Nucleus accumbens (tissue), 56 donors: ENCODE measurements around the gene DSTYK.
"Not testable (repeated sequence)": the region's sequence is repeated elsewhere in the genome, so short reads cannot be mapped to it uniquely, and the experiment has no call there.

Source experiments
- DNase-seq, 56 donors: peaks; one replicate each; lab custom pipeline; 2025; lab: John Stamatoyannopoulos, UW

The DSTYK gene

DNA sequence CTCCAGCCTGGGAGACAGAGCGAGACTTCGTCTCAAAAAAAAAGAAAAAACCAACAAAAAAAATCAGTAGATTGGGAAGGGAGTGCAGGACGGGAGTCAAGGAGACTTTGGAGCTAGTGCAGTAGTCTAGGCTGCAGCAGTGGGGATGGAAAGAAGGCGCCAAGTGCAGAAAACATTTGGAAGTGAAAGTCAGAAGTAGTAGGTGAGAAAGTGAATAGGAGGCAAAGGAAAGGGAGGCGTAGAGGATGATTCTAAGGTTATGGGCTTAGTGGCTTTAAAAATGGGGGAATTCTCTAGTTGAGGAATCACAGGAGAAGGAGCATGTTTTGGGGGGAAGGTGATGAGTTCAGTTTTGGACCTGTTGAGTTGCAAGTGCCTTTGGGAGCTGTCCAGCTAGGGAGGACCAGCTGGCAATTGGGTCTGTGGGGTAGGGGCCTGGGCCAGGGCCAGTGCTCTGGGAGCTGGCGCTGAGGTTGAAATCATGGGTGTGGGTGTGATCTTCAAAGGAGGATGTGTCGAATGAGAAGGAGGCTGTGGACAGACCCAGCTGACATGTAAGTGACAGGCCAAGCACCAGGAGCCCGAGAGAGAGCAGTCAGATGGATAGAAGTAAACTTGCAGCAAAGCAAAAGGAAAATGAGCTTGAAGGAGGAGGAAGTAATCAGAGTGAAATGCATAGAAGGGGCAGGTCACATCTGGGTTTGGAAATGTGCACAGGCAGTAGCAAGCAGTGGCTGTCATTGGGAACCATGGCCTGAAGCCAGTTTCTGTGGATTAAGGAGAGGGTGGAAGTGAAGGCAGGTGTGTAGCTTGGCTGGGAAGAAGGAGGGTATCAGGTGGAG lies 32.1 kb upstream of the DSTYK start:
- no peak for DNase-seq

DNA sequence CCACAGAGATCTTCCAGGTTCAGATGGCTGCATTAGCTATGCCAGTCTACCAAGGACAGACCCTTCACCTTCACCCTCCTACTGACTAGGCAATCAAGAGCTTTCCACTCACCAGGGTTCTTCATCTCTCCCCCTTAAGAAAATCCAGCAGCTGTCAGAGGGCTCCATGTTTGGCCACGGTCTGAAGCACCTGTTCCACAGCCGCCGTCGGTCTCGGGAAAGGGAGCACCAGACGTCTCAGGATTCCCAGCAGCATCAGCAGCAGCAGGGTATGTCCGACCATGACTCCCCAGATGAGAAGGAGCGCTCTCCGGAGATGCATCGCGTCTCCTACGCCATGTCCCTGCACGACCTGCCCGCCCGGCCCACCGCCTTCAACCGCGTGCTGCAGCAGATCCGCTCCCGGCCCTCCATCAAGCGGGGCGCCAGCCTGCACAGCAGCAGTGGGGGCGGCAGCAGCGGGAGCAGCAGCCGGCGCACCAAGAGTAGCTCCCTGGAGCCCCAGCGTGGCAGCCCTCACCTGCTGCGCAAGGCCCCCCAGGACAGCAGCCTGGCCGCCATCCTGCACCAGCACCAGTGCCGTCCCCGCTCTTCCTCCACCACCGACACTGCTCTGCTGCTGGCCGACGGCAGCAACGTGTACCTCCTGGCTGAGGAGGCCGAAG lies 30.0 kb upstream of the DSTYK start:
- no peak for DNase-seq

DNA sequence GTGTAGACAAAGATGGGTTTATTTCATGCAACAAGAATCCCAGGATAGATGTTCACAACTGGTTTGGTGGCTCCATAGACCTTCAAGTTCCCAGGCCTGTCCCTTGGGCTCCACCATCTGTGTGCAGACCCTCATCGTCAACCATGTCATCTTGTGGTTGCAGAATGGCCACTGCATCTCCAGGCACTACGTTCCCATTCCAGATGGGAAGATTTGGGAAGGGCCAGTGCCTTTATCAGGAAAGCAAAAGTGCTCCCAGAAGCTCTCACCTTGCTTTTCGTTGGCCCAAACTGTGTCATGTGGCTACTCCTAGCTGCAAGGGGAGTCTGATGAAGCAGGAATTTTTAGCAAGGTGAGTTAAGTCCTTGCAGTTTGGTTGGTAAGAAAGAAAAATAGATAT lies 29.1 kb upstream of the DSTYK start:
- no peak for DNase-seq

DNA sequence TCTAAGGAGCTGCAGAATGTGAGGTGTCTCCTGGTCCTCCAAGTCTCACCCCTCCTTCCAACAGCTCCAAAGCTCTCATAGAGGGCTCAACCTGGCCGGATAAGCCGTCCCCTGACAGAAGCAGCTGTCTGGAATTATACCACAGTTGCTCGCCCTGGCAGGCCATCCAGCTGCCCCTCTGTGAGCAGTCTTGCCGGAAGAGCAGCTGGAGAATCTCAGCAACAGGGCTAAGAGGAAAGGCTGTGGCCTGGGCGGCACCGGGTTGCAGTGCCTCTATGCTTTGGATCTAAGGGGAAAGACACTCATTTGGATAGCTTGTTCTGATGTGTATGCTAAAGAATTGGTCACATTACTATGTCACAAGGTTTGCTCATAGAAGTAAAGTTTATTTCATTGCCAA lies 28.6 kb upstream of the DSTYK start:
- peak in 3 of 56 donors; percentile 30 to 39 (median 38) for DNase-seq

DNA sequence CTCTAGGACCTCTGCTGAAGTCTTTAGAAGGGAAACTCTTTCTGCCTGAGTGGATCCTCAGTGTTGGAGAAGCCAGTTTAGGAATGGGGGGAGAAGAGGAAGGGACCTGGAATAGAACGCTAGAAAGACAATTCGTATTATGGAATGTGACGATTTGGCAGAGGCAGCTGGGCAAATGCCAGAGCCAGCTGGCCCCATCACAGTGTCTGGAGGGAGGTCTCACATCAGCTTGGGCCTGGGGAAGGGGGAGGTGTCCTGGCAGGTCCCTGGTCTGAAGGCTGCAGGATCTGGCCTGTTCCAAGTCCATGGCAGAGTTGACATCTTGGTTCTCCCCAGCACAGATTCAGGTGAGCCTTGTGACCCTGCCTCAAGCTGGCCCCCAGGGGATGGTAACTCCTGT lies 27.6 kb upstream of the DSTYK start:
- peak in 4 of 56 donors; percentile 36 to 40 (median 36) for DNase-seq

DNA sequence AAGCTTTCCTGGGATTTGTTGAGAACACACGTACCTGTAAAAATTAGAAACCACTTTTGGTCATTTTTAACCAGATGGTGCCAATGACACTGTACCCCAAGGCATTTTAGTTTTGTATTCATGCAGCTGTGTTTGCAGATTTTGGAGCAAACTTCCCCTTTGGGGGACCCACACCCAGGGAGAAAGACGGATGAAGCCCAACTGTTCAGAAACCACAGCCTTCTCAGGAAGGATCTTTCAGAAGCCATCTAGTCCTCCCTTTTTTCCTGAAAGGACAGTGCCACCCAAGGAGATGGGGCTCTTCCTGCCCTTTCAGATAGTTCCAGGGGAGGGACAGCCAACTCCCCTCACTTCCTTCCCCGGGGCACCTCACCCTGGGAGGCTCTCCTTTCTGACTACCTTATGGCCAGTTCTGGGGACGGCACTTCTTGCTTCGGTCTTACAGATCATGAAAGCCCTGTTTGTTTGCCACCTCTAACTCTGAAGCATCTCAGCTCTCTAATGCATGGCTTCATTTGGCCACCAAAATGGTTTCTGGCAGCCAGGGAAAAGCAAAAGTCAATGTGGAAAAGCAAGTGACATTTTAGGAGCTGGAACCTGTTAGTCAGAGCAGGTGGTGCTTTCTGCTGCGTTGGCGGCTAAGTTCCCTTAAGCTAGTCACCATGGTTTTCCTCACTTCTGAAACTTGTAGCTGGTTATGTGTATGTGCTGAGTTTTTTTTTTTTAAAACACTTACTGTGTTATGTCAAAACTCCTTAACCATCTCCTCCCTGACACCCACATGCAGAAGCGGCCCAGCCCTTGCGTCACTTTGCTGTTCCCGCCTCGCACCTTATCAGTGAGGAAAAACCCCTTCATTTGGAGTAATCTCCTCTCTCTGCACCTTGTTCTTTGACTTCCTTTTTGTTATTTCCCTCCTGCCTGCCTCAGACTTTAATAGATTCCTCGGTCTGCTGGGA lies 26.3 kb upstream of the DSTYK start:
- DNase-seq: peak in 12 of 56 donors; percentile 28 to 71 (median 48)

DNA sequence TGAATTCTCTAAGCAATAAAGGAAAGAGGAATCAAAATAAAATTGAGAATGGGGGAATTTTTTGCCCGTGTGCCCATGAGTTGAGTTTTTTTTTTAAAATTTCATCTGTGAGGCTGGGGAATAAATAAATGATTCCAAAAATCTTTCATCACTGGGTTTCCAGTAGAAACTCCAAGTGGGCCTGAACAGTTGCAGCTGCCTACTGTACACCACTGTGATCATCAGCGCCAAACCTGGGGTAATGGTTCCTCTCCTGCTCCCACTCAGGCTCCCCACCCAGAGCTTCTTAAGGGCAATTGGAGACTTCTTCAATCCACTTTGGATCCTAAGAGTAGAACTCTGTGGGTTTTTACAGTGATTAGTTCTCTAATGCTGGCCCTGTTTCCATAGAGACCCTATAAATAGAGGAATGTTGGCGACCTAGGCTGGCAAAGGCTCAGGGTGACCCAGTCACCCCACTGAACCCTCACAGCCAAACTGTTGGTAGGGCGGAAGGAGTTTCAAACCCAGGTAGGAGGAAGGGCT lies 25.5 kb upstream of the DSTYK start:
- no peak for DNase-seq

DNA sequence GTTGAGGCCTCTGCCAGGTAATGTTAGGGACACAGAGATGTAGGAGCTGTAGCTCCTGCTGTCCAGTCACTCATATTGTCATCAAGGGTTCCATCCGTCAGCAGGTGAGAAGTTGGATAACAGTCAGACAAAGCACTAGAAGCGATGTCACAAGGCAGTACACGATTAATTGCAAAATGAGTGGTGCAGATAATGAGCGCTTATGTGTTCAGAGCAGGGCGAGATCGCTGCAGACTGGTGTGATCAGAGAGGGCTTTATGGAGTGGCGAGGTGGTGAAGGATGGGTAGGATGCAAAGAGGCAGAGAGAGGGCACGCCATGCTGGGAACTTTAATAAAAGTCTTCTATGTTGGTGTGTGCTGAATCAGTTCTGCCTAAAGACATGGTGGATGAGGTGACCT lies 25.0 kb upstream of the DSTYK start:
- no peak for DNase-seq

DNA sequence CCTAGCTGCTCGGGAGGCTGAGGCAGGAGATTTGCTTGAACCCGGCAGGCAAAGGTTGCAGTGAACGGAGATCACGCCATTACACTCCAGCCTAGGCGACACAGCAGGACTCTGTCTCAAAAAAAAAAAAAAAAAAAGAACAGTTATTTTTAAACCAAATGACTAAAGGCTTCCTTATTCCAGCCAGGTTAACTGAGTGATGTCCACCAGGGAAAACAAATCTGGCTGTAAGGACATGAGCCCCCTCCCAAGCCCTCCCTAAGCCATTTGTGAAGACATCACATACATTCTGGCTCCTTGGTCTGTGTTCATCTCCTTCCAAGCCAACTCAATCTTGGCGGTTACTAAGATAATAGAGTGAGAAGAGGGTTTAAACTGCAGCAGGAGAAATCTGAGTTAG lies 24.4 kb upstream of the DSTYK start:
- no peak for DNase-seq

DNA sequence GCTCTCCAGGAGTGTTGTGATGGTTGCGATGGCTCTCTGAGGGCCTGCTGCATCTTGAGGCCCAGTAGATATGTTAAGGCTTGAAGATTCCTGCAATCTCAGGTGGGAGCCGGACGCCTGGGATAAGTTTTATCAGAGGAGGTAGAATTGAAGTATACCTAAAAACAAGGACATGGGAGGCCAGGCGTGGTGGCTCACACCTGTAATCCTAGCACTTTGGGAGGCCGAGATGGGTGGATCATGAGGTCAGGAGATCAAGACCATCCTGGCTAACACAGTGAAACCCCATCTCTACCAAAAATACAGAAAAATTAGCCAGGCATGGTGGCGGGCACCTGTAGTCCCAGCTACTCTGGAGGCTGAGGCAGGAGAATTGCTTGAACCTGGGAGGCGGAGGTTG lies 22.5 kb upstream of the DSTYK start:
- not testable (repeated sequence) for DNase-seq

DNA sequence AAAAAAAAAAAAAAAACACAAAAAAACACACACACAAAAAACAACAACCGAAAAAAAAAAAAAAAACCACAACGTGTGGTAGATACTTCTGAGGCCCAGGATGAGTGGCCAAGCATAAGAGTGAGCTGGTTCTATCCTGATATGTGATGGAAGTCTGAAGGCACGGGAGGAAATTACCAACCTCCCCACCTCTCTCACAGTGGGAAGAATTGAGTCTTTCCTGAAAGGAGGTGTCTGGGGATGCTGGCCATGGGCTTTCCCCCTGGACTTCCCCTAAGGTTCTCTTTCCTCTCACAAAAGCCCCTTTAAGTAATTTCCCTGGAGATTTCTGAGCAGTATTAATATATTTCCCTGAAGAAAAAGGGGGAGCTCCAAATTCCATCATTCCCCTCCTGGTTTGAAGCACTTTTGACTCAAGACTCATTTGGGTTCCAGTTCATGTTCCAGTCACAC lies 21.5 kb upstream of the DSTYK start:
- DNase-seq: no peak

DNA sequence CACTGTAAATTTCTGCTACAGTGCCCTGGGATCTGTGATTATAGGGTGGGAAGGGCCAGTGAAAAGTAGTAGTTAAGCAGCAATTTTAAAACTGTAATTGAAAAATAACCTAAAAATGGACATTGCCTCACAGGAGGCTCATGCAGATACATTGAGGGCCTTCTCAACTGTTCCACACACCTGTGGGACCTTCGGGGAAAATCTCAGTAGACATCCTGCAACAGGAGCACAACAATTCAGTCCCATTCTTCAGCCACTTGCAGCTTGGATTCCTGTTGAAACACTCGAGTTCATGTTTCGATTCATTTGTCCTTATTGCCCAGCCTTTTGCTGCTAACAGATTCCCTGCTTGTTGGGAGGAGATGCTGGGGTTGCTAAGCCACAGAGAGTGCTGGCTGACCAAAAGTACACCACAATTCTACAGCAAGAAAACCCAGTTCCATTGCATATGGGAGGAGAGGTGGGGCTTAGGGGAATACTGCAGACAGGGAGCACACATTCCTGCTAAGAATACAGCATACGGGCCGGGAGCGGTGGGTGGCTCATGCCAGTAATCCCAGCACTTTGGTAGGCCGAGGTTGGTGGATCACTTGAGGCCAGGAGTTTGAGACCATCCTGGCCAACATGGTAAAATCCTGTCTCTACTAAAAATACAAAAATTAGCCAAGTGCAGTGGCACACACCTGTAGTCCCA lies 20.8 kb upstream of the DSTYK start:
- no peak for DNase-seq

DNA sequence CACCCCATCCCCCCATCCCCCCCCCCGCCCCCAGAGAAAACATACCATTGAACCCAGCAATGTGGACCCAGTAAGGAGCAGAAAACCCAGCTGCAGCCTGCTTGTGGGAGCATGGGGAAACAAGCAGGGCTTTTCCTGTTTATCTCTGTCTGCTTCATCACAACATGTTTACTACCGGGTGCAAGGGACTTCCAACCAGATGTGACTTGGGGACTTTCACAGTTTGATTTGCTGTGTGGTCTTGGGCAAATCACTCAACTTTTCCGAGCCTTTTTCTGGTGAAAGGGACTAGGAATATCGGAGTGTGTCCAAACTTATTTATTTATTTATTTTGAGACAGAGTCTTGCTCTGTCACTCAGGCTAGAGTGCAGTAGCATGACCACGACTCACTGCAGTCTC lies 19.5 kb upstream of the DSTYK start:
- DNase-seq: no peak

DNA sequence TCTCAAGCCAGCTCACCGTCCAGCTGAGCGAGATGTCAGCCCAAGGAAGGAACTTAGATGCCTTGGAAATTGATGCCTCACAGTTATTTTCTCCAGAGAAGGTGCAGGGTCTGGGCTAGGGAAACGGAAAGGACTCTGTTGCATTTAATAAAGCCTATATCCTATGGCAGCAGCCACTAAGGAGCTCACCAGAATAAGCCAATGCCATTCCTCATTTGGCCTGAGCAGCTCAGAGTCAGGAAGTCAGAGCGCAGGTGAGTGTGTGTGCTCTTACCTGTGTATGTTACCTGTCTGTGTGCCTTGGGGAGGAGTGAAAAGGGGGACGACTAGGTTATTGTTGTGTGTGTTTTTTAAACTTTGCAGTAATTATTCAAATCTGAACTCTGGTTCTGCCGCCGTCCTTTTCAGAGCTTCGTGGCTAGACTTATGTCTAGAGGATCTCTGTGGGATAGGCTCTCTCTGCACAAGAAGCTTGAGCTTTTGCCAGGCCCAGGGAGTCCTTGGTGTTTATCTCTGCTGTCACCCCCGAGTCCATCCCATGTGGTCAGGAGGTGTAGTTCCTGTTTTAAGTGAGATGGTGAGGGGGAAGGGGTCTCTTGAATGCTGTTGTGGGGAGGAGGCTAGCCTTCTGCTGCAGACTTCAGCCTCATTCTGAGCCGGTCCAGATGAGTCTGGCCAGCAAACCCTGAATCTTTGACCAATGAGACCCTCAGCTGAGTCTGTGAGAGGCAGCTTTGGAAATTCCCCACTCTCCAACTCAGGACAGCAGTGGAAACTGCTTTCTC lies 18.6 kb upstream of the DSTYK start:
- peak in 5 of 56 donors; percentile 38 to 72 (median 55) for DNase-seq

DNA sequence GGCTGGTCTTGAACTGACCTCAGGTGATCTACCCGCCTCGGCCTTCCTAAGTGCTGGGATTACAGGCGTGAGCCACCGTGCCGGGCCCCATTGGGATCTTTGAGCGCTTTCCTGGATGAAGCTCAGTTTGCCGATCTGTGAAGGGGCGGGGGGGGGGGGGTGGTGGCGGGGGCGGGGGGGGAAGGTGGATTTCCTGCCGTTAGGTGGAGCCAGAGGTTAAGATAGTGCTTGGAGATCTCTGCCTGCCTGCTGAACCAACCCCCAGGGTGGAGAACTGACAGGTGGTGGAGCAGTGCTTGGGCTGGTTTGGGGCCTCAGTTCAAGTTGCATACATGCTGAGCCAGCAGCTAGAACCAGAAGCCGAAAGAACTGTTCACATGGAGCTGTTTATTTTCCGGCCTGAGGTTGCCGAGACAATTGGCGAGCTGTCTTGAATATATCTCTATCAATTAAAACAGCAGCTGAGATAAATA lies 17.9 kb upstream of the DSTYK start:
- peak in 52 of 56 donors; percentile 34 to 87 (median 72) for DNase-seq

DNA sequence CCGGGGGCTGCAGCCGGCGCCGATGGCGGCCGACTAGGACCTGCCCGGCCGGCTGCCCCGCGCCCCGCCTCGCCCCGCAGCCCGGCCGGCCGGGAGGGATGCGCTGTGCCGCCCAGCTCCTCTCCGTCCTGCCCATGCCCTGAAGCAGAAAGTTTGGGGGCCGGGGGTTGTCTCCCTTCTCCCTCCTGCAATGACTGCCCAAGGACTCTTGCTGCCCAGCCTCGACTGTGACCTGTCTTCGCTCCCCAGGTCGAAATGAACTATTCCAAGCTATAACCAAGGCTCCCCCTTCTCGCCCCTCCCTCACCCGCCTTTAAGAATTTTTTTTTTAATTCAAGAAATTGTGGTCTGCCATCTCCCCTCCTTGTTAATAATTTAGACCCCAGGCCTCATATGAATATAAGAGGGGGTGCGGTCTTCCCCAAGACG lies 16.6 kb upstream of the DSTYK start:
- peak in 3 of 56 donors; percentile 52 to 68 (median 59) for DNase-seq

DNA sequence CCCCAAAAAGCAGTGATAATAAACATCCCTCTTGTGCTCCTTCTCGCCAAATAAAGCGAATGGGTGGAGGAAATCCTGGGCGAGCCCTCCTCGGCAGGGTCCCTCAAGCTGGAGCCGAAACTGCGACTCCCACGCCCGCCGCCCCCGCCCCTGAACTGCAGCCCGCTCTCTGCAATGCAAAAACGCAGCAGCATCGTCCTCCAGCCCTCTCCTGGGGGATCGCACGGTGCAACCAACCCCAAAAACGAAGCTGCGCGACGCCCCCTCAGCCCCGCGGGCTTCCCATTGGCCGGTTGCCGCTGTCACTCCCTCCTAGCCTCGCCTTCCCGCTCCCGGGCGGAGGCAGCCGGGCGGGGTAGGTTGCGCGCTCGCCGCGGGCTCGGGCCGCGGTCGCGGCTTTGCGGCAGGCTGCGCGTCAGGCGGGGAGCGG lies 16.1 kb upstream of the DSTYK start, which contains the start of gene TMCC2:
Gene TMCC2, plus strand, starts transcription at position 363 of the 430 bp plus-strand sequence. CDS start 619 bp downstream, outside the sequence.
- peak in 55 of 56 donors; percentile 71 to 97 (median 92) for DNase-seq

DNA sequence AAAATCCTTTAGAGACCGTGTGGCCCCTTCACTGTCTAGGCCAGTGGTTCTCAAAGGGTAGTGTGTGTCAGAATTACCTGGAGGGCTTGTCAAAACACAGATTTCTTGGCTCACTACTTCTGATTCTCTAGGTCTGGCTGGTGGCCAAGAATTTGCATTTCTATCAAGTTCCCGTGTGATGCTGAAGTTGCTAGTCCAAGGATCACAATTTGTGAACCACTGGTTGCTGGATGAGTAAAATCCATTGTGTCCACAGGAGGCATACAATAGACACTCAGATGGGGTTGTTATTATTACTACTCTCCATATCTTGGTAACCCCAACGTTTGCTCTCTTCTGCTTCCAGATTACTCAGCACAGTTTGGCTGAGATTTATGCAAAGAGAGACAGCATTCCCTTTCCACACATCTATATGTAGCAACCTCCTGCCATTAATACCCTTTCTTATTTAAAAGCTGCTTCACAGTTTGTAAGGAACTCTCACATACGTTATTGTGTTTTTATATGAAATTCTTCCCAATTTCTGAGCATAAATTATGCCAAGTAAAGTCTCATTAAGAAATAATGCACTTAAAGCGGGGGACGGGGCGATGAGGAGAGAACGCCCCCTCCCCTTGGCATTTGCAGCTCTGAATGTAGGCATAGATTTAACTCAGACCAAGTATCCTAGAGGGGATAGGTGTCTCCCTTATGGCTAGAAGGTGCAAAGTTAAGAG lies 15.5 kb upstream of the DSTYK start:
- peak in 1 of 56 donors; percentile 22 for DNase-seq
